GM23338 (cell line): ENCODE data around the gene BCL2L13. TPM values are rescaled to one million over a fixed set of nuclear protein-coding genes. Genes with fewer than 3 reads are reported as not detected.

Experiments
- ATAC-seq: fragments of 200-7000 bp; cut with Tn5 transposase; 3 replicates; pipeline ENCODE4 v1.9.1; 2020
- DNase-seq: peaks from one replicate; pipeline ENCODE4 v3.0.0-alpha.2; 2015; ENCODE audit warnings: low spot score
- H2AFZ ChIP-seq: fragments of 200-600 bp; sonication (generic); 2 replicates; pipeline ENCODE4 v1.8.0; 2016; ENCODE audit warnings: antibody characterized with exemption, mild to moderate bottlenecking, moderate library complexity
- H3F3A ChIP-seq: fragments of 200-600 bp; sonication (generic); replicated peaks from 2 replicates; pipeline ENCODE4 v1.8.0; 2017; ENCODE audit warnings: antibody characterized with exemption, mixed run types, low read depth
- H3K27ac ChIP-seq: fragments of 200-600 bp; sonication (generic); 2 replicates; pipeline ENCODE4 v1.6.1; 2016; ENCODE audit warnings: low read depth
- H3K27me3 ChIP-seq: fragments of 200-600 bp; sonication (generic); 2 replicates; pipeline ENCODE4 v1.8.0; 2016; ENCODE audit warnings: mild to moderate bottlenecking, mixed run types, moderate library complexity; ENCODE audit not compliant: insufficient read depth
- H3K36me3 ChIP-seq: fragments of 200-600 bp; sonication (generic); 2 replicates; pipeline ENCODE4 v1.8.0; 2016; ENCODE audit warnings: mild to moderate bottlenecking; ENCODE audit not compliant: insufficient read depth
- H3K4me1 ChIP-seq: fragments of 200-600 bp; sonication (generic); 2 replicates; pipeline ENCODE4 v1.8.0; 2016; ENCODE audit warnings: mild to moderate bottlenecking, moderate library complexity; ENCODE audit not compliant: insufficient read depth
- H3K4me2 ChIP-seq: fragments of 200-600 bp; sonication (generic); 2 replicates; pipeline ENCODE4 v1.7.1; 2017; ENCODE audit warnings: mixed run types
- H3K4me3 ChIP-seq: fragments of 200-600 bp; sonication (generic); 2 replicates; pipeline ENCODE4 v1.6.1; 2016; ENCODE audit warnings: mixed run types
- H3K79me2 ChIP-seq: fragments of 200-600 bp; sonication (generic); replicated peaks from 2 replicates; pipeline ENCODE4 v1.8.0; 2017; ENCODE audit warnings: mild to moderate bottlenecking; ENCODE audit not compliant: insufficient read depth
- H3K9me2 ChIP-seq: fragments of 200-600 bp; sonication (generic); 2 replicates; pipeline ENCODE4 v1.8.0; 2017; ENCODE audit not compliant: insufficient read depth
- H4K20me1 ChIP-seq: fragments of 200-600 bp; sonication (generic); replicated peaks from 2 replicates; pipeline ENCODE4 v1.8.0; 2017; ENCODE audit warnings: mild to moderate bottlenecking; ENCODE audit not compliant: insufficient read depth
- H3K27ac Mint-ChIP-seq: 2 replicates; pipeline ENCODE4 v1.8.0; 2020; ENCODE audit warnings: inconsistent platforms, mild to moderate bottlenecking, moderate library complexity, mixed read lengths
- H3K27me3 Mint-ChIP-seq: 3 replicates; pipeline ENCODE4 v1.8.0; 2022; ENCODE audit warnings: low read depth, mild to moderate bottlenecking, moderate library complexity, mixed read lengths, inconsistent platforms; ENCODE audit not compliant: insufficient read depth, poor library complexity
- H3K36me3 Mint-ChIP-seq: 3 replicates; pipeline ENCODE4 v1.8.0; 2021; ENCODE audit warnings: low read depth, mild to moderate bottlenecking, inconsistent platforms, moderate library complexity, mixed read lengths
- H3K4me1 Mint-ChIP-seq: 3 replicates; pipeline ENCODE4 v1.8.0; 2020; ENCODE audit warnings: mild to moderate bottlenecking, inconsistent platforms, mixed read lengths
- H3K4me3 Mint-ChIP-seq: 3 replicates; pipeline ENCODE4 v1.8.0; 2021; ENCODE audit warnings: moderate library complexity, mild to moderate bottlenecking, inconsistent platforms, mixed read lengths
- H3K9me3 Mint-ChIP-seq: 3 replicates; pipeline ENCODE4 v1.8.0; 2020; ENCODE audit warnings: moderate library complexity, mild to moderate bottlenecking, inconsistent platforms, mixed read lengths
- CREB1 ChIP-seq: fragments of 250-450 bp; sonication (Bioruptor Pico); IDR thresholded peaks from 2 replicates; pipeline ENCODE4 v1.5.0; 2020; ENCODE audit warnings: low read depth, mild to moderate bottlenecking, moderate library complexity
- CTCF ChIP-seq, 2 experiments: fragments of 200-600 bp in 1 of 2; sonication (generic) in 1 of 2; conservative IDR thresholded peaks; 2 replicates each; pipeline versions ENCODE4 v1.5.1 to v1.6.1; 2016 to 2017; ENCODE audit warnings: antibody characterized with exemption in 2 of 2, low read depth in 2 of 2, mild to moderate bottlenecking in 2 of 2, moderate library complexity in 1 of 2
- ETS1 ChIP-seq: IDR thresholded peaks from 2 replicates; pipeline ENCODE4 v1.6.1; 2016; ENCODE audit warnings: antibody characterized with exemption
- EZH2 ChIP-seq: fragments of 200-600 bp; sonication (generic); IDR thresholded peaks from one replicate; pipeline ENCODE4 v1.8.0; 2017; ENCODE audit warnings: antibody characterized with exemption, mild to moderate bottlenecking, low read depth; ENCODE audit not compliant: unreplicated experiment
- EZH2phosphoT487 ChIP-seq: fragments of 200-600 bp; sonication (generic); IDR thresholded peaks from one replicate; pipeline ENCODE4 v1.8.1; 2018; ENCODE audit warnings: antibody characterized with exemption; ENCODE audit not compliant: unreplicated experiment
- JUNB ChIP-seq: IDR thresholded peaks from one replicate; pipeline ENCODE4 v1.6.1; 2016; ENCODE audit warnings: antibody characterized with exemption; ENCODE audit not compliant: unreplicated experiment
- NANOG ChIP-seq: IDR thresholded peaks from 2 replicates; pipeline ENCODE4 v1.6.1; 2016; ENCODE audit warnings: antibody characterized with exemption, borderline replicate concordance
- POLR2AphosphoS5 ChIP-seq: IDR thresholded peaks from 2 replicates; pipeline ENCODE4 v1.6.1; 2016; ENCODE audit warnings: antibody characterized with exemption, low read depth
- REST ChIP-seq: IDR thresholded peaks from one replicate; pipeline ENCODE4 v1.6.1; 2018; ENCODE audit warnings: antibody characterized with exemption; ENCODE audit not compliant: unreplicated experiment
- STAT1 ChIP-seq: IDR thresholded peaks from one replicate; pipeline ENCODE4 v1.6.1; 2016; ENCODE audit warnings: antibody characterized with exemption; ENCODE audit not compliant: unreplicated experiment
- ZNF114 ChIP-seq: fragments of 250-450 bp; sonication (Bioruptor Pico); IDR thresholded peaks from 2 replicates; pipeline ENCODE4 v1.5.0; 2020; ENCODE audit warnings: mild to moderate bottlenecking, moderate library complexity
- ZNF331 ChIP-seq: fragments of 250-450 bp; sonication (Bioruptor Pico); IDR thresholded peaks from 2 replicates; pipeline ENCODE4 v1.5.0; 2020; ENCODE audit warnings: low read depth, mild to moderate bottlenecking, moderate library complexity
- ZNF462 ChIP-seq: fragments of 250-450 bp; sonication (Bioruptor Pico); IDR thresholded peaks from 2 replicates; pipeline ENCODE4 v1.5.0; 2020; ENCODE audit warnings: mild to moderate bottlenecking, moderate library complexity
- polyA plus RNA-seq: library from polyadenylated mRNA; unstranded; fragments of >200 nt; fragmentation: Nextera tagmentation; extraction: Ambion mirVana; gene quantifications from 2 replicates; pipeline ENCODE4 v1.2.1, GENCODE V29; 2016
- total RNA-seq: library from RNA; depleted of rRNA; stranded (reverse); fragments of >200 nt; shearing (Covaris generic); gene quantifications from 2 replicates; pipeline ENCODE4 v1.2.3, GENCODE V29; 2014

The BCL2L13 gene
- total and polyA plus RNA-seq, 2 experiments from 2014 or later = 22.4 to 32.3 TPM

GRCh38 chr22:17707526-17707925 lies 69.0 kb downstream of the BCL2L13 start:
- TF ChIP-seq CTCF (conservative IDR thresholded peaks at IDR 0.05; ENCODE audit: low read depth in 2 of 2) (no peak), NANOG (no peak), REST (no peak), STAT1 (no peak), ZNF114 (CRISPR knock-in tag) (no peak), ZNF462 (CRISPR knock-in tag) (no peak), JUNB (no peak), EZH2 (no peak), POLR2AphosphoS5 (no peak), EZH2phosphoT487 (no peak), CREB1 (CRISPR knock-in tag) (no peak), ETS1 (no peak), ZNF331 (CRISPR knock-in tag) (no peak)
- Histone ChIP-seq H3K27ac (no peak overlapping the region), H3K9me2 (no peaks in the 10 kb centered on the region), H2AFZ (no peak overlapping the region), H3F3A (no peaks in the 10 kb centered on the region), H3K4me1 (no peaks in the 10 kb centered on the region), H3K27me3 (no peaks in the 10 kb centered on the region), H3K4me3 (no peak overlapping the region), H3K36me3 (0 out of 2 replicates have a peak, but pooled peaks cover 4% of the 10 kb centered on the region), H3K79me2 (no peaks in the 10 kb centered on the region), H4K20me1 (no peaks in the 10 kb centered on the region), H3K4me2 (no peak overlapping the region)
- Mint-ChIP-seq H3K4me1 (peaks cover 9% of the 10 kb centered on the region; the same call in 2 of the 3 replicates), H3K27me3 (peaks cover 2% of the 10 kb centered on the region), H3K9me3 (no peaks in the 10 kb centered on the region), H3K36me3 (peaks cover 19% of the 10 kb centered on the region; the same call in 2 of the 3 replicates), H3K27ac (no peak overlapping the region), H3K4me3 (no peak overlapping the region)
- ATAC-seq (no peak), DNase-seq (no peak)
